Activated B cell treated with CpG ODN at 0.5 μM for 24 hours (primary cell): ENCODE results near the gene HAT1. TPM values are rescaled to one million over a fixed set of nuclear protein-coding genes. Genes with fewer than 3 reads are reported as not detected.
A peak's percentile ranks its signal among the peaks of the same experiment; 100 is the strongest.

Source experiments
- ATAC-seq: fragments of 200-7000 bp; cut with Tn5 transposase; one replicate; pipeline ENCODE4 v1.10.0; 2021; ENCODE audit warnings: low read depth, mild to moderate bottlenecking, moderate library complexity
- CTCF ChIA-PET: fragments of 350-600 bp; sonication (Branson Sonifier 250); formaldehyde crosslinking; loops from one replicate; lab custom pipeline; 2021; ENCODE audit warnings: antibody characterized with exemption; lab: Charles Lee
- POLR2A ChIA-PET: fragments of 350-600 bp; sonication (Branson Sonifier 250); formaldehyde crosslinking; loops from one replicate; lab custom pipeline; 2021; ENCODE audit warnings: antibody characterized with exemption; lab: Charles Lee
- DNase-seq: peaks from one replicate; pipeline ENCODE4 v3.0.0; 2022
- H3K27ac Mint-ChIP-seq: one replicate; pipeline ENCODE4 v1.8.0; 2020; ENCODE audit warnings: mixed read lengths
- H3K27me3 Mint-ChIP-seq: one replicate; pipeline ENCODE4 v1.8.0; 2021; ENCODE audit warnings: mixed read lengths
- H3K36me3 Mint-ChIP-seq: one replicate; pipeline ENCODE4 v1.8.0; 2021; ENCODE audit warnings: low read depth, mixed read lengths
- H3K4me1 Mint-ChIP-seq: one replicate; pipeline ENCODE4 v1.8.0; 2021; ENCODE audit warnings: mixed read lengths
- H3K4me3 Mint-ChIP-seq: one replicate; pipeline ENCODE4 v1.8.0; 2020; ENCODE audit warnings: mild to moderate bottlenecking, mixed read lengths
- H3K9me3 Mint-ChIP-seq: one replicate; pipeline ENCODE4 v1.8.0; 2020; ENCODE audit warnings: mixed read lengths
- intact Hi-C: fragments of 100-400 bp; cut with micrococcal nuclease; formaldehyde crosslinking; loops from one replicate; pipeline ENCODE4 v1.15.1; 2024
- total RNA-seq: library from RNA; stranded (reverse); gene quantifications from 2 replicates; pipeline ENCODE4 v1.2.3, GENCODE V29; 2022
- TF ChIP-seq, protein P1 (sequence below): fragments of 200-600 bp; IDR thresholded peaks from one replicate; pipeline ENCODE4 v1.8.0; 2022; ENCODE audit warnings: antibody characterized with exemption, mild to moderate bottlenecking

The HAT1 gene
- total RNA-seq, result 35.9 and 36.2 TPM in 2 replicates

DNA sequence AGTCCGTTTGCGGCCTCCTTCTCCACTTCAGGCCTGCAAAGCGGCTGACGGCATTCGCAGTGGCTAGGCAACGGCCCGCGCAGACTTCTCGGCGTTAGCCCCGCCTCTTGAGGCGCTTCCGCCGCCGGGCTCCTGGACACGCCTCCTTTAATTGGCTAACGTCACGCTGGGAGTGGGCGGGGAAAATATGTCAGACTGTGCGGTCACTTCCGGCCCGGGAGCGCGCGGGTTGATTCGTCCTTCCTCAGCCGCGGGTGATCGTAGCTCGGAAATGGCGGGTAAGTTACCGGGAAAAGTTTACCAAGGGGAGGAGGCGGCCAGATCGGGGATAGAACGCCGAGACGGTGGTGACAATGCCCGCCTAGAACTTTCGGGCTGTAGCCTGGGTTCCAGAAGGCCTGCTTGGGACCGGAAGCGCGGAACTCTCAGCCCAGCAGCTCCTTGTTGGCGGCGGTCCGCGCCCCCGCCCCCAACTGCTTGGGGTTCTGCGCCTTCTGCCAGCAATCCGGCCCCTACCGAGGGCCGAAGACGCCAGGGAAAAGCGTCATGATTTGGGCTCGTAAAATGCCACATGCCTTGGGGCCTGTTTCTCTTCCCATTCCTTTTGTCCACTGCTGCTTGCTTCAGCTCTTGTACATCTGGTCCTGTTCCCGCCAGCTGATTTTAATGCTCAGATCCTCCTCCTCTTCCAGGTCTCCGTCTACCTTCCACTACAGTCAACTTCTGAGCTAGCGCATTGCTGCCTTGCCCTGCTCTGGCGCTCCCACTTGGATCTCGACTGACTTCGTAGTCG, at the start of gene HAT1:
Gene HAT1, plus strand, starts transcription at position 232 of the 793 bp plus-strand sequence. Its CDS starts 40 bp downstream, at position 272.
- H3K27me3 Mint-ChIP-seq, result no peaks in the 10 kb centered on the region
- POLR2A ChIA-PET, result interaction anchor here (0.9 to 2.6 kb wide), 5 partner anchors 26 to 235 kb away, joined by 3 to 23 read pairs (median 5); partner anchors contain the start of genes DYNC1I2 and SLC25A12
- H3K27ac Mint-ChIP-seq, result peak within 1 kb of the TSS; percentile 99
- H3K4me1 Mint-ChIP-seq, result peaks cover 33% of the 10 kb centered on the region
- intact Hi-C loops, result loop anchor here (1.0 to 10.0 kb wide), 8 partner anchors 28 to 994 kb away; partner anchors contain the start of genes DCAF17, DLX2, DYNC1I2 and GORASP2
- H3K9me3 Mint-ChIP-seq, result no peaks in the 10 kb centered on the region
- H3K36me3 Mint-ChIP-seq, result peaks cover 20% of the 10 kb centered on the region
- TF ChIP-seq, protein P1, sequence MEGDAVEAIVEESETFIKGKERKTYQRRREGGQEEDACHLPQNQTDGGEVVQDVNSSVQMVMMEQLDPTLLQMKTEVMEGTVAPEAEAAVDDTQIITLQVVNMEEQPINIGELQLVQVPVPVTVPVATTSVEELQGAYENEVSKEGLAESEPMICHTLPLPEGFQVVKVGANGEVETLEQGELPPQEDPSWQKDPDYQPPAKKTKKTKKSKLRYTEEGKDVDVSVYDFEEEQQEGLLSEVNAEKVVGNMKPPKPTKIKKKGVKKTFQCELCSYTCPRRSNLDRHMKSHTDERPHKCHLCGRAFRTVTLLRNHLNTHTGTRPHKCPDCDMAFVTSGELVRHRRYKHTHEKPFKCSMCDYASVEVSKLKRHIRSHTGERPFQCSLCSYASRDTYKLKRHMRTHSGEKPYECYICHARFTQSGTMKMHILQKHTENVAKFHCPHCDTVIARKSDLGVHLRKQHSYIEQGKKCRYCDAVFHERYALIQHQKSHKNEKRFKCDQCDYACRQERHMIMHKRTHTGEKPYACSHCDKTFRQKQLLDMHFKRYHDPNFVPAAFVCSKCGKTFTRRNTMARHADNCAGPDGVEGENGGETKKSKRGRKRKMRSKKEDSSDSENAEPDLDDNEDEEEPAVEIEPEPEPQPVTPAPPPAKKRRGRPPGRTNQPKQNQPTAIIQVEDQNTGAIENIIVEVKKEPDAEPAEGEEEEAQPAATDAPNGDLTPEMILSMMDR, result no peak
- peak; percentile 94 for DNase-seq
- H3K4me3 Mint-ChIP-seq, result peak within 1 kb of the TSS; percentile 100
- CTCF ChIA-PET, result interaction anchor here (1.0 to 1.5 kb wide), 2 partner anchors 28 to 180 kb away, joined by 3 to 5 read pairs; partner anchors contain the start of genes DLX2 and SLC25A12
- ATAC-seq, result peak; percentile 97

GRCh38 chr2:171874517-171874916, 47.7 kb upstream of the HAT1 start:
- ChIA-PET CTCF (no interaction called here), POLR2A (no interaction called here)
- Mint-ChIP-seq H3K27me3 (no peaks in the 10 kb centered on the region), H3K4me3 (no peak overlapping the region), H3K36me3 (peaks cover 34% of the 10 kb centered on the region), H3K9me3 (peaks cover 9% of the 10 kb centered on the region), H3K4me1 (peaks cover 5% of the 10 kb centered on the region), H3K27ac (no peak overlapping the region)
- TF ChIP-seq, protein P1, result no peak
- DNase-seq (no peak), ATAC-seq (no peak)
- intact Hi-C loops, result no loop called here

GRCh38 chr2:171874963-171875362, 47.3 kb upstream of the HAT1 start:
- ChIA-PET CTCF (no interaction called here), POLR2A (no interaction called here)
- no peak overlapping the region for H3K27ac Mint-ChIP-seq
- TF ChIP-seq, protein P1, result no peak
- ATAC-seq (no peak), DNase-seq (no peak)
- peaks cover 9% of the 10 kb centered on the region for H3K9me3 Mint-ChIP-seq
- peaks cover 5% of the 10 kb centered on the region for H3K4me1 Mint-ChIP-seq
- no peak overlapping the region for H3K4me3 Mint-ChIP-seq
- intact Hi-C loops, result no loop called here
- H3K36me3 Mint-ChIP-seq, result peaks cover 34% of the 10 kb centered on the region
- no peaks in the 10 kb centered on the region for H3K27me3 Mint-ChIP-seq

GRCh38 chr2:171878481-171878993, 43.7 kb upstream of the HAT1 start:
- peaks cover 9% of the 10 kb centered on the region for H3K9me3 Mint-ChIP-seq
- peaks cover 20% of the 10 kb centered on the region for H3K36me3 Mint-ChIP-seq
- CTCF ChIA-PET, result no interaction called here
- no peak overlapping the region for H3K27ac Mint-ChIP-seq
- H3K4me1 Mint-ChIP-seq, result peaks cover 11% of the 10 kb centered on the region
- DNase-seq (no peak), ATAC-seq (no peak)
- TF ChIP-seq, protein P1, result no peak
- intact Hi-C loops, result no loop called here
- POLR2A ChIA-PET, result no interaction called here
- no peaks in the 10 kb centered on the region for H3K27me3 Mint-ChIP-seq
- H3K4me3 Mint-ChIP-seq, result no peak overlapping the region

- H3K36me3 Mint-ChIP-seq, result peaks cover 14% of the 10 kb centered on the region
- peaks cover 12% of the 10 kb centered on the region for H3K4me1 Mint-ChIP-seq
- POLR2A ChIA-PET, result no interaction called here
- no peaks in the 10 kb centered on the region for H3K27me3 Mint-ChIP-seq
- intact Hi-C loops, result no loop called here
- CTCF ChIA-PET, result no interaction called here
- H3K4me3 Mint-ChIP-seq, result no peak overlapping the region
- H3K9me3 Mint-ChIP-seq, result peaks cover 5% of the 10 kb centered on the region
- no peak for DNase-seq
- no peak for ATAC-seq
- no peak overlapping the region for H3K27ac Mint-ChIP-seq
- TF ChIP-seq, protein P1, result no peak
These were observed 42.4 kb upstream of the HAT1 start for GRCh38 chr2:171879865-171880264.
